Skin of body (tissue), 2 donors: ENCODE data around the gene POLG2. TPM values are rescaled to one million over a fixed set of nuclear protein-coding genes. Genes with fewer than 3 reads are reported as not detected.
A peak's percentile ranks its signal among the peaks of the same experiment; 100 is the strongest.

ENCODE experiments used
- DNase-seq: peaks from one replicate; lab custom pipeline; 2025; lab: John Stamatoyannopoulos, UW
- total RNA-seq: library from RNA; depleted of rRNA; stranded (reverse); fragments of >200 nt; gene quantifications from one replicate; pipeline ENCODE4 v1.2.3, GENCODE V29; 2014

The POLG2 gene
- 15.4 TPM for total RNA-seq

GRCh38 chr17:64496786-64497564, at the start of gene POLG2:
Gene POLG2 (minus strand): TSS chr17:64497054. CDS start chr17:64496968, 86 bp downstream.
- DNase-seq = peak; percentile 82

GRCh38 chr17:64544742-64545141, 47.9 kb upstream of the POLG2 start:
- no peak for DNase-seq

GRCh38 chr17:64540118-64540776, 43.4 kb upstream of the POLG2 start:
- DNase-seq = no peak

GRCh38 chr17:64538508-64539130, 41.8 kb upstream of the POLG2 start:
- DNase-seq = no peak

- DNase-seq = no peak
Observed at GRCh38 chr17:64537488-64537887, 40.6 kb upstream of the POLG2 start.

- DNase-seq = no peak
Observed at GRCh38 chr17:64536913-64537312, 40.1 kb upstream of the POLG2 start.

GRCh38 chr17:64535357-64535756, 38.5 kb upstream of the POLG2 start:
- DNase-seq = no peak

- no peak for DNase-seq
Observed at GRCh38 chr17:64534187-64534586, 37.3 kb upstream of the POLG2 start.

- no peak for DNase-seq
Observed at GRCh38 chr17:64533784-64534183, 36.9 kb upstream of the POLG2 start.

- no peak for DNase-seq
Observed at GRCh38 chr17:64532409-64532808, 35.6 kb upstream of the POLG2 start.

GRCh38 chr17:64531955-64532371, 35.1 kb upstream of the POLG2 start:
- DNase-seq = no peak

- DNase-seq = no peak
Observed at GRCh38 chr17:64529221-64529620, 32.4 kb upstream of the POLG2 start.

- DNase-seq = no peak
Observed at GRCh38 chr17:64527914-64528313, 31.1 kb upstream of the POLG2 start.

- no peak for DNase-seq
Observed at GRCh38 chr17:64520359-64520758, 23.5 kb upstream of the POLG2 start.

GRCh38 chr17:64519601-64520000, 22.7 kb upstream of the POLG2 start:
- DNase-seq = no peak

GRCh38 chr17:64515829-64516228, 19.0 kb upstream of the POLG2 start:
- no peak for DNase-seq

GRCh38 chr17:64515419-64515818, 18.6 kb upstream of the POLG2 start:
- DNase-seq = no peak

- no peak for DNase-seq
Observed at GRCh38 chr17:64509179-64509578, 12.3 kb upstream of the POLG2 start.

GRCh38 chr17:64508683-64509082, 11.8 kb upstream of the POLG2 start:
- no peak for DNase-seq

- peak; percentile 87 for DNase-seq
Observed at GRCh38 chr17:64507413-64507782, 10.5 kb upstream of the POLG2 start.

GRCh38 chr17:64506576-64507412, 9.9 kb upstream of the POLG2 start, which contains the start of gene CEP95:
Gene CEP95 (plus strand): TSS chr17:64506977. CDS start chr17:64507098, 121 bp downstream.
- peak; percentile 99 for DNase-seq

- peak; percentile 98 for DNase-seq
Observed at GRCh38 chr17:64506201-64506575, 9.3 kb upstream of the POLG2 start, which contains the start of gene DDX5. Gene DDX5 (minus strand): TSS chr17:64506289. CDS start chr17:64506119, 170 bp downstream.
